GM18511 (cell line): ENCODE measurements around the gene PNPLA1.

Experiments
- ATAC-seq: cut with Tn5 transposase; IDR thresholded peaks from one replicate; pipeline ENCODE4 v1.9.1; 2021; ENCODE audit warnings: mild to moderate bottlenecking, moderate library complexity; ENCODE audit not compliant: unreplicated experiment

PNPLA1 gene

GRCh38 chr6:36269834-36270705 lies at the start of gene PNPLA1:
TSS of gene PNPLA1 (plus strand) at chr6:36270060. CDS start at chr6:36270460, 400 bp downstream.
- no peak for ATAC-seq

- ATAC-seq, result no peak
Observed at GRCh38 chr6:36220226-36220625, 49.6 kb upstream of the PNPLA1 start.

DNA sequence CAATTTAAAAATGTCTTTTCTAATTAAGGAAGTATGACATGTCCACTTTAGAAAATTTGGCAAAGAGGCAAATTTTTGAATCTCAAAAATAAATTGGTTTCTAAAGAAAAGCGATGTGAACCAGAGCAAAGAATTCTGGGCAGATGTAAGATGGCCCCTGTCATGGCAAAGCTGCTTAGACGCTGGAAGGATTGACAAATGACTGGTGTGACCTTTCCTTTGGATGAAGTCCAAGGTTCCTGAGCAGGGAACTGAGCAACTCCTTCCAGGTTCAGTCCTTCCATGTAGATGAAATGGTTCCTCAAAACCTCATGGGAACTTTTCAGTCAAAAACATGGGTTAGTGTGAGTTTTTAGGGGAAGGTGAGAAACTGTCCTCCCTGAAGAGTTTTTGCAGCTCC lies 48.2 kb upstream of the PNPLA1 start:
- no peak for ATAC-seq

- no peak for ATAC-seq
Observed at GRCh38 chr6:36222924-36223323, 46.9 kb upstream of the PNPLA1 start.

DNA sequence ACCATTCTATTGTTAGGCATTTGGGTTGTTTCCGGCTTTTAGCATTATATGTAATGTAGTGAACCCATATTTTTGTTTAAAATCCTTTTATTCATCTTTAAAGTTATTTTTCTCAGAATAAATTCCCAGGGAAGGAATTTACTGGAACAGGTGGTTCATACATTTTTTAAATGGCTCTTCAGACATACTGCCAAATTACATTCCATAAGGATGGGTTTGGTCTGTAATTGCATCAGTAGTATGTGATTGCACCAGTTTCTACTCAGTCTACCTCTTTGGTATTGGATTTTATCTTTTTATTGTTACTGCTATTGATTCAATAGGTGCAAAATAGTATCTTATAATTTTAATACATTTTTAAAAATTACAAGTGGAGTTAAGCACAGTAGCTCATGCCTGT lies 46.2 kb upstream of the PNPLA1 start:
- no peak for ATAC-seq

GRCh38 chr6:36224918-36225461 lies 44.9 kb upstream of the PNPLA1 start:
- no peak for ATAC-seq

DNA sequence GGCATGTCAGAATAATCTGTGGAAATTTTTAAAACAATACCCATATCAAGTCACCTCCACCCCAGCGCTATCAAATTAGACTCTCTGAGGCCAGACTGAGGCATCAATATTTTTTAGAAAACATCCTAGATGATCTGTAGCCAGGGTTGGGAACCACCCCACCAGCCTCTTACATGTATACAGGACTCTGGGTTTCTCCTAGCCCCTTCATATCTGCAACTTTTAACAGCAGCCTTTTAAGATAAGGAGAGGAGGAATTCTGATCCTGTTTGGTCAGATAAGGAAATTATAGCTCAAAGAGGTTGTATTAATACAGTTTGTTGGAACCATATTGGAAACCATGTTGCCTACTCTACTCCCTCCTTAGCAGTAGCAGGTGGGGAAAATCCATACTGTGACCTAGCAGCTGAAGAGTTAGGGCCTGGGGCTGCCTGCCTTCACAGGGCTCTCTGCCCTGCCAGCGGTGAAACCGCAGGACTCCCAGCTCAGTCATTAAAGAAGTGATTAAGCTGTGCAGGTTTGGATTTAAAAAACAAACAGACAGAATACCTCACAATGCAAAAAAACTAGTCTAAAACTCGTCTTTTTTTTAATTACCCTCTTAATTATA lies 43.3 kb upstream of the PNPLA1 start:
- ATAC-seq, result no peak

GRCh38 chr6:36227379-36228228 lies 42.3 kb upstream of the PNPLA1 start:
- no peak for ATAC-seq

GRCh38 chr6:36229223-36229622 lies 40.6 kb upstream of the PNPLA1 start:
- ATAC-seq, result no peak

DNA sequence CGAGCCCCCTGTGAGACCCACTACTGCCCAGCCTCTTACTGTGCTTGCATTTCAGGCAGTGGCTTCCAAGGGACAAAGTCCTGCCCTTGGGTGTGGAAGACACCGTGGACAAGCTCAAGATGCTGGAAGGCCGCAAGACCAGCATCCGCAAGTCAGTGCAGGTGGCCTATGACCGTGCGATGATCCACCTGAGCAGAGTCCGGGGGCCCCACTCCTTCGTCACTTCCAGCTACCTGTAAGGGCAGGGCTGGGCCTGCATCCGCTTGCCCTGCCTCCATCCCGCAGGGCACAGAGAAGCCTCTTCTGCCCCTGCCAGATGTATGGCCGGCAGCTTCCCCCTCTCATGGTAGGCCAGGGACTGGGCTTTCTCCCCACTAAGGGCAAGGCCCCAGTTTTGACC lies 39.5 kb upstream of the PNPLA1 start:
- no peak for ATAC-seq

- ATAC-seq, result no peak
Observed at GRCh38 chr6:36232172-36232571, 37.7 kb upstream of the PNPLA1 start.

DNA sequence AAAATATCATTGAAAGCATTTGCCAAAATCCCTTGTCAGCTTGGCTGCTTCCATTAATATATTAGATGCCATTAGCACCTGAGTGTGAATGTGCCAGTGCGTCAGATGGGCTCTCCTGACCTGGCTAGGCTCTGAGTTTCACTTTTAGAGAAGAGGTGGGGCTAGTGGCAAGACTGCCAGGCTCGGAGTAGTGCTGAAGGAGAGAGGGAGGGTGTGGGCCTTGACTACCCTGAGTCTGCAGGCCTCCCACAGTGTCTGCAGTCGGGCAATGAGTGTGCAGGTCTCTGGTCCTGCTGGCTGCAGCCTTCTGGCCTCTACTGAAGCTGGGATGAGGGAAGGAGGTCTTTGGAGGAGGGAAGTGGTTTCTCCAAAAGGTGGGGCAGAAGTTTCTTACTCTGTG lies 34.6 kb upstream of the PNPLA1 start:
- no peak for ATAC-seq

GRCh38 chr6:36235862-36236261 lies 34.0 kb upstream of the PNPLA1 start:
- no peak for ATAC-seq

GRCh38 chr6:36239774-36240173 lies 30.1 kb upstream of the PNPLA1 start:
- ATAC-seq, result no peak

DNA sequence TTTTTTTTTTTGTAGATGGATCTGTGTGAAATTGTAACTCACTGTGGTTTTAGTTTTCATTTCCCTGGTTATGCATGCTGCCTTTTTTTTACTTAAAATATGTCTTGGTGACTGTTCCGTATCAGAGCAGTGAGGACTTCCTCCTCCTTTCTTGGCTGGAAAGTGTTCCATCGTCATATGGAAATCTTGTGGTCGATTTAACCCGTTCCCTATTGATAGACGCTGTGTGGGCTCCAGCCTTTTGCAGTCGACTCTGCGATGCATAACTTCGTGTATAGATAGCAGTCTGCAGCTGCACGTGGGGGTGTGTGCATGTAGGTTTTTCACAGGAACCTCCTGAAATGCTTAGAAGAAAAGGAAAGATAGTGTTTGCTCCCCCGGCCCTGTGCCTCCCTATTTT lies 28.1 kb upstream of the PNPLA1 start:
- ATAC-seq, result peak; percentile 70

GRCh38 chr6:36242161-36242560 lies 27.7 kb upstream of the PNPLA1 start:
- no peak for ATAC-seq

- no peak for ATAC-seq
Observed at GRCh38 chr6:36242626-36243025, 27.2 kb upstream of the PNPLA1 start.

GRCh38 chr6:36243562-36244212 lies 26.2 kb upstream of the PNPLA1 start:
- ATAC-seq, result no peak

DNA sequence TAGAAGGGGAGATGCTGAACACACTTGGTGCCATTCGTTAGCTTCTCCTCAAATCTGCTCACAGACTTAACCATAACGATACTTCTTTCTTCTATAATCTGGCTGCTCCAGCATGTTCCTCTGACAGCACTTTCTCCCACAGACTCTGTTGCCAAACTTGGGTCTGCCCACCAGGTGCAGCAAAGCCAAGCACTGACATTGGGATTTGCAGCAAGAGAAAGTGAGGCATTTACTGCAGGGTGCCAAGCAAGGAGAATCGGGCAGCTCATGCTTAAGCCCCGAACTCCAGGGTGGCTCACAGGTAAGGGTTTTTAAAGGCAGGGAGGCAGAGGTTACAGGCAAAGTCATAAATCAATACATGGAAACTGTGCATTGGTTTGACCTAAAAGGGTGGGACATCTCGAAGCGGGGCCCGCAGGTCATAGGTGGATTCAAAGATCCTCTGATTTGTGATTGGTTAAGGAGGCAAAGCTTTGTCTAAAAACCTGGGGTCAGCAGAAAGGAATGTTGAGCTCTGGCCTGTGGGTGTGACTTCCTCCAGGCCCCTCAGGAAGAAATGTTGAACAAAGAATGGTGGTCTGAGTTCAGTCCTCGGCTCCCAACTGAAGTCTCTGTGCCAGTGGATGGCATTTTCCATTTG lies 25.1 kb upstream of the PNPLA1 start:
- no peak for ATAC-seq

- ATAC-seq, result no peak
Observed at GRCh38 chr6:36245572-36246061, 24.2 kb upstream of the PNPLA1 start.
